Testis (tissue), 3 donors: Measurements from ENCODE around the gene LGALS4. TPM values are rescaled to one million over a fixed set of nuclear protein-coding genes. Genes with fewer than 3 reads are reported as not detected.
"Not testable (repeated sequence)": the region's sequence is repeated elsewhere in the genome, so short reads cannot be mapped to it uniquely, and the experiment has no call there.

Experiments
- DNase-seq: peaks from one replicate; pipeline ENCODE4 v3.0.0-alpha.2; 2019
- H3K27ac ChIP-seq, 2 donors: fragments of 200-600 bp; sonication (generic); one replicate each; pipeline ENCODE4 v1.5.1; 2019
- H3K27me3 ChIP-seq: fragments of 200-600 bp; sonication (generic); one replicate; pipeline ENCODE4 v1.5.1; 2019
- H3K36me3 ChIP-seq: fragments of 200-600 bp; sonication (generic); one replicate; pipeline ENCODE4 v1.5.1; 2017; ENCODE audit warnings: low read depth; ENCODE audit errors: missing control alignments
- H3K4me1 ChIP-seq: fragments of 200-600 bp; sonication (generic); one replicate; pipeline ENCODE4 v1.5.1; 2019
- H3K4me3 ChIP-seq, 2 donors: fragments of 200-600 bp; sonication (generic); one replicate each; pipeline ENCODE4 v1.5.1; 2017 to 2019
- H3K9me3 ChIP-seq: fragments of 200-600 bp; sonication (generic); one replicate; pipeline ENCODE4 v1.5.1; 2017
- POLR2A ChIP-seq: fragments of 450-650 bp; IDR thresholded peaks from one replicate; pipeline ENCODE4 v1.6.1; 2017; ENCODE audit warnings: antibody characterized with exemption, mild to moderate bottlenecking, moderate library complexity
- WGBS, 2 donors: methylation state at CpG; one replicate each; pipeline ENCODE4 v1.1.5; 2018; 5-methylcytosine and 5-hydroxymethylcytosine counted together
- intact Hi-C: fragments of 100-400 bp; cut with DNase I; formaldehyde crosslinking; loops from one replicate; pipeline ENCODE4 v1.15.1; 2023; ENCODE audit warnings: low total_unique reads
- polyA plus RNA-seq: library from polyadenylated mRNA; stranded (reverse); fragments of 350-450 nt; fragmentation: Illumina TruSeq; extraction: RNeasy Lipid Tissue Mini Kit (QIAGEN cat#74804); gene quantifications from one replicate; pipeline ENCODE4 v1.2.3, GENCODE V29; 2014; ENCODE audit warnings: low read depth, low replicate concordance; ENCODE audit not compliant: insufficient read depth
- total RNA-seq, 2 donors: library from RNA; depleted of rRNA; stranded (reverse); fragments of >200 nt; gene quantifications; one replicate each; pipeline ENCODE4 v1.2.3, GENCODE V29; 2016
- TF ChIP-seq, protein P1 (sequence below), 3 experiments: fragments of 450-650 bp in 2 of 3; fragments of 200-600 bp in 1 of 3; sonication (generic) in 1 of 3; IDR thresholded peaks; one replicate each; pipeline ENCODE4 v1.5.1; 2016 to 2019; ENCODE audit warnings: antibody characterized with exemption in 3 of 3, mild to moderate bottlenecking in 2 of 3, moderate library complexity in 1 of 3

Gene LGALS4
- total and polyA plus RNA-seq, 3 donors from 2014 or later, result 1.6 to 1.9 (median 1.6) TPM

GRCh38 chr19:38773469-38774177, 39.1 kb downstream of the LGALS4 start, which contains the start of gene LGALS7:
LGALS7 (minus strand) TSS chr19:38773517; CDS start chr19:38773492, 25 bp downstream.
- TF ChIP-seq POLR2A, result no peak
- TF ChIP-seq, protein P1, sequence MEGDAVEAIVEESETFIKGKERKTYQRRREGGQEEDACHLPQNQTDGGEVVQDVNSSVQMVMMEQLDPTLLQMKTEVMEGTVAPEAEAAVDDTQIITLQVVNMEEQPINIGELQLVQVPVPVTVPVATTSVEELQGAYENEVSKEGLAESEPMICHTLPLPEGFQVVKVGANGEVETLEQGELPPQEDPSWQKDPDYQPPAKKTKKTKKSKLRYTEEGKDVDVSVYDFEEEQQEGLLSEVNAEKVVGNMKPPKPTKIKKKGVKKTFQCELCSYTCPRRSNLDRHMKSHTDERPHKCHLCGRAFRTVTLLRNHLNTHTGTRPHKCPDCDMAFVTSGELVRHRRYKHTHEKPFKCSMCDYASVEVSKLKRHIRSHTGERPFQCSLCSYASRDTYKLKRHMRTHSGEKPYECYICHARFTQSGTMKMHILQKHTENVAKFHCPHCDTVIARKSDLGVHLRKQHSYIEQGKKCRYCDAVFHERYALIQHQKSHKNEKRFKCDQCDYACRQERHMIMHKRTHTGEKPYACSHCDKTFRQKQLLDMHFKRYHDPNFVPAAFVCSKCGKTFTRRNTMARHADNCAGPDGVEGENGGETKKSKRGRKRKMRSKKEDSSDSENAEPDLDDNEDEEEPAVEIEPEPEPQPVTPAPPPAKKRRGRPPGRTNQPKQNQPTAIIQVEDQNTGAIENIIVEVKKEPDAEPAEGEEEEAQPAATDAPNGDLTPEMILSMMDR (IDR thresholded peaks at IDR 0.05), result no peak
- Histone ChIP-seq H3K4me3 (no peak within 1 kb of the TSS), H3K27me3 (no peaks in the 10 kb centered on the region), H3K4me1 (peaks cover 8% of the 10 kb centered on the region), H3K27ac (no peak within 1 kb of the TSS), H3K9me3 (no peaks in the 10 kb centered on the region), H3K36me3 (no peaks in the 10 kb centered on the region)
- WGBS, 2 donors, result 72 to 79% methylated on average over 4 to 6 of the region's 14 CpGs
- intact Hi-C loops, result no loop called here
- DNase-seq, result no peak

GRCh38 chr19:38771569-38771968, 41.2 kb downstream of the LGALS4 start:
- intact Hi-C loops, H3K4me3 ChIP-seq, H3K27me3 ChIP-seq, DNase-seq, H3K4me1 ChIP-seq, H3K27ac ChIP-seq, H3K9me3 ChIP-seq, H3K36me3 ChIP-seq: not testable (repeated sequence)
- no CpG with 5 or more reads among the region's 30 CpGs for WGBS, 2 donors

- H3K4me3 ChIP-seq, H3K4me1 ChIP-seq, DNase-seq, H3K9me3 ChIP-seq, H3K27me3 ChIP-seq, H3K27ac ChIP-seq, intact Hi-C loops, H3K36me3 ChIP-seq: not testable (repeated sequence)
- WGBS, 2 donors, result 30% methylated on average over 1 of the region's 22 CpGs; no CpG with 5 or more reads in 1 of the 2 donors
Measured at GRCh38 chr19:38770949-38771275, 41.8 kb downstream of the LGALS4 start.

GRCh38 chr19:38770228-38770948, 42.4 kb downstream of the LGALS4 start:
- 2% methylated on average over 18 of the region's 58 CpGs; no CpG with 5 or more reads in 1 of the 2 donors for WGBS, 2 donors
- H3K27me3 ChIP-seq, result not testable (repeated sequence)

DNA sequence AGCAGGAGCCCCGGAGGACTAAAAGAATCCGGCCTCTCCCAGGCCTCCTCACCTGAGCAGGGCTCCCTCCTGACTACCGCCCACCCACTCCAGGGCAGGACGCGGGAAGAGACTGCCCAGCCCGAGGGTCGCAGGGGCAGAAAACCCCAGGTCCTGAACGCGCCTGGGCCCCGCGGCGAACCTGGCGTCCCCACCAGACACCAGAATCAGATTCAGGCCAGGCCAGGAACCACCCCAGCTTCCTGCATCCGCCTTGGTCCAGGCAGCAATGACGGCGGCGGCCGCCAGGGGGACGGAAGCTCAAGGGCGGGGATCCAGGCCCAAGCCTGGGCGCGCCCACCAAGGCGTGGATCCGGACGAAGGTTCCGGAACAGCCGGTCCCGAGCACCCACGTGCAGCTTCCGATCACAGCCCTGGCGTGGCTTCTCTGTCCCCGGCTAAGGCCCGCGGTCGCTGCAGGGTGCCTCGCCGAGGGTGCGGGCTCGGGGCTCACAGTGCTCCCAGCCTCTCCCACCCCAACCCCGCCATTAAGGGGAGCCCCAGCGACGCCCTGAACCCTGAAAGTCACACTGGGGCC, 43.0 kb downstream of the LGALS4 start:
- H3K27me3 ChIP-seq, result no peaks in the 10 kb centered on the region
- DNase-seq, result peak; percentile 92
- H3K36me3 ChIP-seq, result no peaks in the 10 kb centered on the region
- no peak for TF ChIP-seq POLR2A
- TF ChIP-seq, protein P1 (IDR thresholded peaks at IDR 0.05), result peak; percentile 88 to 93 (median 92)
- peaks cover 6% of the 10 kb centered on the region for H3K4me1 ChIP-seq
- H3K4me3 ChIP-seq, result peak overlapping the region; percentile 16 to 54
- H3K9me3 ChIP-seq, result no peaks in the 10 kb centered on the region
- 7 to 42% methylated on average over 7 to 36 of the region's 42 CpGs for WGBS, 2 donors
- peak overlapping the region in 1 of 2 donors; percentile 70 for H3K27ac ChIP-seq
- intact Hi-C loops, result no loop called here

More at GRCh38 chr19:38770228-38770948, 42.4 kb downstream of the LGALS4 start:
- Histone ChIP-seq H3K27ac (peak overlapping the region in 1 of 2 donors; percentile 70), H3K4me3 (peak overlapping the region; percentile 16 to 54)
- H3K4me1 ChIP-seq, DNase-seq, H3K36me3 ChIP-seq, H3K9me3 ChIP-seq, intact Hi-C loops: not testable (repeated sequence)
